GM23248 (cell line): ENCODE measurements around the gene PARVB. TPM values are rescaled to one million over a fixed set of nuclear protein-coding genes. Genes with fewer than 3 reads are reported as not detected.

Experiments used
- DNase-seq: peaks from one replicate; pipeline ENCODE4 v3.0.0-alpha.2; 2015
- H2AFZ ChIP-seq: fragments of 200-600 bp; sonication (generic); 2 replicates; pipeline ENCODE4 v1.6.1; 2016; ENCODE audit warnings: antibody characterized with exemption
- H3F3A ChIP-seq: fragments of 200-600 bp; sonication (generic); 2 replicates; pipeline ENCODE4 v1.6.1; 2016; ENCODE audit warnings: mild to moderate bottlenecking, antibody characterized with exemption, mixed run types; ENCODE audit not compliant: insufficient read depth
- H3K27ac ChIP-seq: fragments of 200-600 bp; sonication (generic); 2 replicates; pipeline ENCODE4 v1.5.1; 2016; ENCODE audit warnings: mild to moderate bottlenecking
- H3K27me3 ChIP-seq: fragments of 200-600 bp; sonication (generic); replicated peaks from 2 replicates; pipeline ENCODE4 v1.6.1; 2016; ENCODE audit warnings: mild to moderate bottlenecking; ENCODE audit not compliant: insufficient read depth
- H3K36me3 ChIP-seq: fragments of 200-600 bp; sonication (generic); 2 replicates; pipeline ENCODE4 v1.6.1; 2016; ENCODE audit warnings: low read depth, mild to moderate bottlenecking
- H3K4me1 ChIP-seq: fragments of 200-600 bp; sonication (generic); 2 replicates; pipeline ENCODE4 v1.6.1; 2016; ENCODE audit warnings: mild to moderate bottlenecking; ENCODE audit not compliant: insufficient read depth
- H3K4me2 ChIP-seq: fragments of 200-600 bp; sonication (generic); one replicate; pipeline ENCODE4 v1.6.1; 2016; ENCODE audit warnings: mild to moderate bottlenecking; ENCODE audit not compliant: unreplicated experiment
- H3K4me3 ChIP-seq: fragments of 200-600 bp; sonication (generic); 2 replicates; pipeline ENCODE4 v1.5.1; 2016; ENCODE audit warnings: mild to moderate bottlenecking
- H3K79me2 ChIP-seq: fragments of 200-600 bp; sonication (generic); 2 replicates; pipeline ENCODE4 v1.6.1; 2016; ENCODE audit warnings: mild to moderate bottlenecking; ENCODE audit not compliant: insufficient read depth
- H3K9ac ChIP-seq: fragments of 200-600 bp; sonication (generic); 2 replicates; pipeline ENCODE4 v1.6.1; 2016; ENCODE audit warnings: mild to moderate bottlenecking
- H3K9me2 ChIP-seq: fragments of 200-600 bp; sonication (generic); 2 replicates; pipeline ENCODE4 v1.6.1; 2016; ENCODE audit warnings: mixed run types, mild to moderate bottlenecking, moderate library complexity; ENCODE audit not compliant: insufficient read depth
- H3K9me3 ChIP-seq: fragments of 200-600 bp; sonication (generic); one replicate; pipeline ENCODE4 v1.6.1; 2017; ENCODE audit warnings: low read depth
- H4K20me1 ChIP-seq: fragments of 200-600 bp; sonication (generic); 2 replicates; pipeline ENCODE4 v1.6.0; 2016; ENCODE audit not compliant: insufficient read depth
- EZH2 ChIP-seq: fragments of 200-600 bp; sonication (generic); IDR thresholded peaks from 2 replicates; pipeline ENCODE4 v1.6.1; 2018; ENCODE audit warnings: antibody characterized with exemption, mild to moderate bottlenecking; ENCODE audit not compliant: insufficient read depth, poor library complexity, severe bottlenecking
- EZH2phosphoT487 ChIP-seq: fragments of 200-600 bp; sonication (generic); IDR thresholded peaks from 2 replicates; pipeline ENCODE4 v1.6.1; 2018; ENCODE audit warnings: antibody characterized with exemption, moderate library complexity, mild to moderate bottlenecking, low read depth; ENCODE audit not compliant: insufficient read depth
- WGBS, 2 experiments: methylation state at CpG; one replicate each; pipeline ENCODE4 v1.1.6; 2015 to 2017; ENCODE audit warnings: low lambda C conversion rate in 2 of 2, low coverage in 1 of 2; ENCODE audit errors: missing lambda C conversion rate in 2 of 2; 5-methylcytosine and 5-hydroxymethylcytosine counted together
- in situ Hi-C: fragments of 300-500 bp; cut with MboI; formaldehyde crosslinking; loops from 2 replicates; pipeline ENCODE4 v1.15.0; 2020
- polyA plus RNA-seq: library from polyadenylated mRNA; unstranded; fragments of >200 nt; fragmentation: Nextera tagmentation; extraction: Ambion mirVana; gene quantifications from 2 replicates; pipeline ENCODE4 v1.2.1, GENCODE V29; 2016
- total RNA-seq: library from RNA; depleted of rRNA; stranded (reverse); fragments of >200 nt; shearing (Covaris generic); gene quantifications from 2 replicates; pipeline ENCODE4 v1.2.3, GENCODE V29; 2014

Gene PARVB
- total and polyA plus RNA-seq, 2 experiments from 2014 or later, result 52.6 to 141 TPM

- Histone ChIP-seq H3K36me3 (peaks cover 1% of the 10 kb centered on the region; the same call in 1 of the 2 replicates), H3K9ac (no peak overlapping the region), H3K27ac (no peak overlapping the region), H4K20me1 (no peaks in the 10 kb centered on the region), H3F3A (no peaks in the 10 kb centered on the region), H2AFZ (no peak overlapping the region), H3K27me3 (no peaks in the 10 kb centered on the region), H3K4me1 (no peaks in the 10 kb centered on the region), H3K4me2 (no peak overlapping the region), H3K9me3 (no peaks in the 10 kb centered on the region), H3K79me2 (no peaks in the 10 kb centered on the region), H3K4me3 (no peak overlapping the region), H3K9me2 (no peaks in the 10 kb centered on the region)
- 95 to 97% methylated on average over 15 of the region's 15 CpGs for WGBS, 2 experiments
- in situ Hi-C loops, result no loop called here
- TF ChIP-seq EZH2 (no peak), EZH2phosphoT487 (no peak)
- no peak for DNase-seq
These were observed 141.3 kb downstream of the PARVB start for GRCh38 chr22:44165286-44165874.

DNA sequence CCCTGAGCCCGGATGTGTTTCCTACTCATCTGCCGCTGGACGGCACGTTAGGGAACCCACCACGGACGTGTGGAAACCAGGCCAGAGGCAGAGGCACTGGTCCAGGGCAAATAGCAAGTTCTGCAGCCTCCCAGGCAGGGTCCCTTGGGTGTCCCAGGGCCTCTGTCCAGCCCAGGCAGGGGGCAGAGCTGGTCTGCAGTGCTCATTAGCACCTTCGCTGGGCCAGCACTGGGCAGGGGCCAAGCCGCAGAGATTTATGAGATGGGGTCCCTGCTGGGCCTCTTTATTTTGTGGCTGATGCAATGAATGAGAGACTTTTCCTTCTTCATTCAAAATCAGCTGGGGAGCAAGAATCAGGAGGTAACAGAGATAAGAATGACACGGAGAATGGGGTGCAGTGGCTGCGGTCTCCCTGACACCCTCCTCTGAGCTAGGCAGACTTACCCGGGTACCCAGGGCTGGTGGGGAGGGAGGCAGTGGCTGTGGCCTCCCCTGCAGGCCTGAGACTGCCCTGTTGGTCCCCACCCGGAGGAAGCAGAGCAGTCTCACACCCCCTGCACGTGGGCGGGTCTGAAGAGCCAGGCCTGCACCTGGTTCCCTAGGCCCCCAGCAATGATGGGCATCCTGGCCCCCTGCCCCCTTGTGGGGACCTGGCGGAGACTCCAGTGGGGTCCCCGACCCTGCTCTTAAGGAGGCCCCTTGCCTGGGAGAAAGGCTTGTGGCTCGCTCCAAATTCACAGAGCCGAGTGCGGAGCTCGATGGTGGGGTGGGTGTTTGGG, 142.6 kb downstream of the PARVB start:
- no peaks in the 10 kb centered on the region for H4K20me1 ChIP-seq
- no peaks in the 10 kb centered on the region for H3K27me3 ChIP-seq
- WGBS, 2 experiments, result 90% methylated on average over 20 of the region's 20 CpGs
- H3K4me2 ChIP-seq, result no peak overlapping the region
- no peak overlapping the region for H3K27ac ChIP-seq
- DNase-seq, result no peak
- H3K9me2 ChIP-seq, result no peaks in the 10 kb centered on the region
- H3F3A ChIP-seq, result no peaks in the 10 kb centered on the region
- H3K36me3 ChIP-seq, result no peaks in the 10 kb centered on the region; the same call in 1 of the 2 replicates
- no peaks in the 10 kb centered on the region for H3K79me2 ChIP-seq
- no peaks in the 10 kb centered on the region for H3K9me3 ChIP-seq
- no peak overlapping the region for H3K4me3 ChIP-seq
- no peaks in the 10 kb centered on the region for H3K4me1 ChIP-seq
- H2AFZ ChIP-seq, result no peak overlapping the region
- TF ChIP-seq EZH2 (no peak), EZH2phosphoT487 (no peak)
- H3K9ac ChIP-seq, result no peak overlapping the region
- in situ Hi-C loops, result no loop called here

DNA sequence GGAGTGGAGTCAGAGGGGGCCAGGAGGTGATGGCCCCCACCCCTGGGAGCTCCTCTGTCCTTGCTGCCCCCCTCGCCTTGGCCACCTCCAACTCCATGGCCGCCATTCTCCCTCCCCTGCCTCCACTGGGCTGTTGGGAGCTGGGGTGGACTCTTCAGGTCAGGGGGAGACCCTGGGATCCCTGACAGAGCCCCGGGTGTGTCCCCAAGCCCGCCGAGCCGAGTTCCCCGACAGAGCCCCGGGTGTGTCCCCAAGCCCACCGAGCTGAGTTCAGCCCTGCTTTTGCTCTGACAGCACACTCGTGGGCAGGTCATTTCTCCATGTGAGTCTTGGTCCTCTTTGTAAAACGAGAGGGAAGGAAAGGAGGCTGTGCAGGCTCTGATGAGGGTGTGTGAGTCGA, 143.4 kb downstream of the PARVB start:
- no peak overlapping the region for H3K4me3 ChIP-seq
- no peaks in the 10 kb centered on the region for H3K79me2 ChIP-seq
- WGBS, 2 experiments, result 84 to 86% methylated on average over 12 of the region's 12 CpGs
- H2AFZ ChIP-seq, result no peak overlapping the region
- no peaks in the 10 kb centered on the region for H3K9me2 ChIP-seq
- no peak overlapping the region for H3K4me2 ChIP-seq
- TF ChIP-seq EZH2 (no peak), EZH2phosphoT487 (no peak)
- no peaks in the 10 kb centered on the region for H3K27me3 ChIP-seq
- peaks cover 6% of the 10 kb centered on the region for H3K4me1 ChIP-seq
- in situ Hi-C loops, result no loop called here
- H3K36me3 ChIP-seq, result no peaks in the 10 kb centered on the region; the same call in 1 of the 2 replicates
- no peak overlapping the region for H3K27ac ChIP-seq
- no peak for DNase-seq
- H3F3A ChIP-seq, result no peaks in the 10 kb centered on the region
- H4K20me1 ChIP-seq, result no peaks in the 10 kb centered on the region
- no peak overlapping the region for H3K9ac ChIP-seq
- H3K9me3 ChIP-seq, result no peaks in the 10 kb centered on the region

GRCh38 chr22:44168206-44168605, 144.1 kb downstream of the PARVB start:
- H3K27me3 ChIP-seq, result no peaks in the 10 kb centered on the region
- no peak overlapping the region for H3K9ac ChIP-seq
- no peaks in the 10 kb centered on the region for H3K79me2 ChIP-seq
- H3K9me3 ChIP-seq, result no peaks in the 10 kb centered on the region
- no peak for DNase-seq
- H3K4me3 ChIP-seq, result no peak overlapping the region
- peaks cover 10% of the 10 kb centered on the region for H3K4me1 ChIP-seq
- no peak for TF ChIP-seq EZH2phosphoT487
- no peak for TF ChIP-seq EZH2
- H3F3A ChIP-seq, result no peaks in the 10 kb centered on the region
- WGBS, 2 experiments, result 94 to 99% methylated on average over 13 of the region's 13 CpGs
- H3K4me2 ChIP-seq, result no peak overlapping the region
- in situ Hi-C loops, result no loop called here
- no peaks in the 10 kb centered on the region; the same call in 1 of the 2 replicates for H3K36me3 ChIP-seq
- no peaks in the 10 kb centered on the region for H4K20me1 ChIP-seq
- no peak overlapping the region for H3K27ac ChIP-seq
- H3K9me2 ChIP-seq, result no peaks in the 10 kb centered on the region
- H2AFZ ChIP-seq, result no peak overlapping the region
